Fibroblast of the aortic adventitia (primary cell): ENCODE results near the gene ADAMTS10. TPM values are rescaled to one million over a fixed set of nuclear protein-coding genes. Genes with fewer than 3 reads are reported as not detected.
A peak's percentile ranks its signal among the peaks of the same experiment; 100 is the strongest.

Experiments
- DNase-seq: peaks from one replicate; pipeline ENCODE4 v3.0.0-alpha.2; 2010; ENCODE audit warnings: low read depth
- H3K4me3 ChIP-seq: 2 replicates; pipeline ENCODE4 v1.5.1; 2011; ENCODE audit warnings: low read depth, mild to moderate bottlenecking, control low read depth, low read length, moderate library complexity
- total RNA-seq: library from RNA; depleted of rRNA; stranded (reverse); fragments of >200 nt; gene quantifications from 2 replicates; pipeline ENCODE4 v1.2.3, GENCODE V29; 2012; ENCODE audit warnings: low replicate concordance
- TF ChIP-seq, protein P1 (sequence below): IDR thresholded peaks from 2 replicates; pipeline ENCODE4 v1.5.1; 2011; ENCODE audit warnings: mild to moderate bottlenecking, low read length, control low read depth, inconsistent platforms; ENCODE audit not compliant: insufficient read depth

Gene ADAMTS10
- total RNA-seq, 1 donor, result 15.8 TPM

DNA sequence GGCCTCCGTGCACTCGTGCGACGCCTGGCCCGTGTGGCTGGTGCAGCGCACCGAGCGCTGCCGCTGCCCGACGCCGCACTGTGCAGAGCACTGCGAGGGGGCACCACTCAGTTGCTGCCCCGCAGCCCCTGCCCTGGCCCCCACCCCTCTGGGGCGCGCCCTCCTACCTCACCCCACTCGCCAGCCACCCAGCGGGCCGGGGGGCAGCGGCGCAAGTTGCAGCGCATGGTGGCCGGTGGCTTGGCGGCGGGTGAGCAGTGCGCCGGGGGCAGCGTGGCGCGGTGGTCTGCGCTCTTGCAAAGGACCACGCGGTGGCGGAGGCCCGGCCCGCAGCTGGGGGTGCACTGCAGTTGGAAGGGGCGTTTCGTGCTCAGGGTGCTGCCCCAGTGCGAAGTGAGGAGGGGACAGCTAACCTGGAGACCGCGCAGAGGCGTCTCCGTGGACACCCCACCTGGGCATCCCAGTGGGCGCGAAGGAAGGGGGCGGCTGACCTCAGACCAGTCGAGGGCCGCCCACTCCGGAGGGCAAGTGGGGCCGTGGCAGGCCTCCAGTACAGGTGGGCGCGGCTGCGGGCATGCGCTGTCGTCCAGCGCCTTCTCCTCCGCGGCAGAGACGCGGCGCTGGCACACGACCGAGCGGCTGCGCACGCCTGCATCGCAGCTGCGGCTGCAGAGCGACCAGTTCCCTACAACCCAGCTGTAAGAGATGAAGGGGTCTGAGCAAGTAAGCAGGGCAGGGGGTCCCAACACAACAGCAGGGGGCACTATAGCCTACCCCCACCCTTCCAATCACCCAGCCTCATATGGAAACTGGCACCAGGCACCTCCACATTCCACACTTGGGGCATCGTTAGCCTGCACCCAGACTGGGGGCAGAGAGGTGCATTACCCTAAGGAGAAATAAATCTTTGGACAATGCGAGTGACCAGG, 25.3 kb downstream of the ADAMTS10 start:
- DNase-seq, result no peak
- TF ChIP-seq, protein P1, sequence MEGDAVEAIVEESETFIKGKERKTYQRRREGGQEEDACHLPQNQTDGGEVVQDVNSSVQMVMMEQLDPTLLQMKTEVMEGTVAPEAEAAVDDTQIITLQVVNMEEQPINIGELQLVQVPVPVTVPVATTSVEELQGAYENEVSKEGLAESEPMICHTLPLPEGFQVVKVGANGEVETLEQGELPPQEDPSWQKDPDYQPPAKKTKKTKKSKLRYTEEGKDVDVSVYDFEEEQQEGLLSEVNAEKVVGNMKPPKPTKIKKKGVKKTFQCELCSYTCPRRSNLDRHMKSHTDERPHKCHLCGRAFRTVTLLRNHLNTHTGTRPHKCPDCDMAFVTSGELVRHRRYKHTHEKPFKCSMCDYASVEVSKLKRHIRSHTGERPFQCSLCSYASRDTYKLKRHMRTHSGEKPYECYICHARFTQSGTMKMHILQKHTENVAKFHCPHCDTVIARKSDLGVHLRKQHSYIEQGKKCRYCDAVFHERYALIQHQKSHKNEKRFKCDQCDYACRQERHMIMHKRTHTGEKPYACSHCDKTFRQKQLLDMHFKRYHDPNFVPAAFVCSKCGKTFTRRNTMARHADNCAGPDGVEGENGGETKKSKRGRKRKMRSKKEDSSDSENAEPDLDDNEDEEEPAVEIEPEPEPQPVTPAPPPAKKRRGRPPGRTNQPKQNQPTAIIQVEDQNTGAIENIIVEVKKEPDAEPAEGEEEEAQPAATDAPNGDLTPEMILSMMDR, result no peak
- no peak overlapping the region for H3K4me3 ChIP-seq

DNA sequence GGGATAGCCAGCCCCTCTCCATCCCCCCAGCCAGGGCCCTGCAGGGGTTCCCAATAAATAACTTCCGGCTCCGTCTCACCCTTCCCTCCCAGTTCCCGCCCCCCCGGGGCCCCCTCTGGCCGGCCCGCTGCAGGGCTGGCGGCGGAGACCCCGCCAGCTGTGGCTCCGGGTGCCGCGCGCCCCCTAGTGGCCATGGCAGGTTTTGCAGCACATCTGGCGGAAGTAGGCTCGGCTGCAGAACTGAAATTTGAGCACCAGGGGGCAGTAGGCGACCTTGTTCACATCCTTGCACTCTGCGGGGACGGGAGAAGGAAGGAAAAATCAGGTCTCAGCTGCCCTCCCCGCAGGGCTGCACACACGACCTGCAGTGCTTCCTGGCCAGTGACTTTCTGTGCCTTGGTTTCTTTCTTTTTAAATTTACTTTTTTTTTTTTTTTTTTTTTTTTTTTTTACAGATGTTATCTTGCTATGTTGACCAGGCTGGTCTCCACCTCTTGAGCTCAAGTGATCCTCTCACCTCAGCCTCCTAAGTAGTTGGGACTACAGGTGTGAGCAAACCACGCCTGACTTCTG, 29.7 kb downstream of the ADAMTS10 start:
- TF ChIP-seq, protein P1, result peak; percentile 98
- H3K4me3 ChIP-seq, result no peak overlapping the region
- DNase-seq, result peak; percentile 76

DNA sequence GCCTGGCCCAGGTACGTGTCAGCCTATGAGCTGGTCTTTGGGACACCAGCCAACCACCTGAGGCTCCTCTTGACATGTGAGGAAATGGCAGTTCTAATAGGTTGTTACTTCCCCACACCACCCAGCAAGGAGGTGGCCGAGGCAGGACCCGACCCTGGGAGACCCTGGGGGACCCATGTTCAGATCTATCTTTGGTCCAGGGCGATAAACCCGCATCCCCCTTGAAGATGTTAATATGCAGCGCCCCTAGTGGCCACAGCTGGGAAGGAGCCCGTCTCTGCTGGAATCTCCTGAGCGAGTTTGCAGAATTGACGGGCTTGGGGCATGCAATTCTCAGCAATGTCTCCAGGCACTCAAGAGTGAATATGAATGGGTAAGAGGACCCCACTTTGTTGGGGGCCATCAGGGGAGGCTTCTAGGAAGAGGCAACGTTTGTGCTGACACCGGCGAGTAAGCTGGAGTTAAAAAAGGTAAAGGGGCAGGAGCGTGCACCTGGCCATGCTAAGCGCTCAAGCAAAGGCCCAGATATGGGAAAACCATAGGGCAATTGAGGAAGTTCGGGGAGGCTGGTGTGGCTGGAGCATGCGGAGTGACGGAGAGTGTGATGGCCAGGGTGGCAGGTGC, 31.8 kb downstream of the ADAMTS10 start:
- TF ChIP-seq, protein P1, result peak; percentile 88
- no peak overlapping the region for H3K4me3 ChIP-seq

DNA sequence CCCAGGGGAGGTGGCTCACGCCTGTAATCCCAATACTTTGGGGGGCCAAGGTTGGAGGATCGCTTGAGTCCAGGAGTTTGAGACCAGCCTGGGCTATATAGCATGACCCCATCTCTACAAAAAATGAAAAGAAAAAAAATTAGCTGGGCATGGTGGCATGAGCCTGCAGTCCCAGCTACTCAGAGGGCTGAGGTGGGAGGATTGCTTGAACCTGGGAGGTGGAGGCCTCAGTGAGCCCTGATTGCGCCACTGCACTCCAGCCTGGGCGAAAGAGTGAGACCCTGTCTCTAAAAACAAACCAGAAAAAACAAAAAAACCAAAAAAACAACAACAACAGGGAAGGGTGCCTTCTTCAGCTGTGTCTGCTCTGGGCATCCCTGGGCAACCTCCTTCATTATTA, 32.8 kb downstream of the ADAMTS10 start:
- H3K4me3 ChIP-seq, result no peak overlapping the region
- DNase-seq, result no peak
- TF ChIP-seq, protein P1, result no peak

More for the DNA sequence above, 31.8 kb downstream of the ADAMTS10 start:
- DNase-seq, result peak; percentile 68

DNA sequence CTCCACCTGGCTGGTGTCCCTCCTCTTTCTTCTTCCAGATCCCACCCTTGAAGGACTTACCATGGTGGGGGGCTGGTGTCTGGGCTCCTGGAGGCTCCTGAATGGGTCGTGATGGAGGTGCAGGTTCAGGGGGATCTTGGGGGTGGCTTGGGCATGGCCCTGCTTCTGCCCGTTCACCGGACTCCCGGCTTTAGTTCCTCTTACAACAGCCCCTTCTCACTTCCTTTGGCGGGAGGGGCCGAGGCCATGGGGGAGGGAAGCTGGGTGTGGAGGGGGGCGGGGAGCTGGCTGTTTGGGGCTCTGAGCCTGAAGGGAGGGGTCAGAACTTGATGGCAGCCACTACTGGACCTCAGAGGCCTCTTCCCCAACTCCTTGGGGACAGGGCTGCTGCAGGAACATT, 33.3 kb downstream of the ADAMTS10 start, which contains the start of gene MYO1F:
TSS of gene MYO1F (minus strand) at position 196 of the 400 bp plus-strand sequence. CDS start at position 63, 133 bp downstream.
- TF ChIP-seq, protein P1, result no peak
- no peak within 1 kb of the TSS for H3K4me3 ChIP-seq
- no peak for DNase-seq

GRCh38 chr19:8576273-8576993, 34.1 kb downstream of the ADAMTS10 start:
- H3K4me3 ChIP-seq, result no peak overlapping the region
- TF ChIP-seq, protein P1, result no peak
- no peak for DNase-seq
